ENCODE data around the gene PRR20G.

Gene PRR20G

GRCh38 chr3:127276396-127276795 is 11.4 kb downstream of the PRR20G start:
- no peaks in the 10 kb centered on the region for H3K36me3 ChIP-seq (ENCODE audit: low read depth)
- H3K27me3 ChIP-seq (ENCODE audit: insufficient read depth, poor library complexity, severe bottlenecking) = no peaks in the 10 kb centered on the region
- H3K4me1 ChIP-seq (ENCODE audit: insufficient read depth, poor library complexity, severe bottlenecking) = peaks cover 39% of the 10 kb centered on the region
- DNase-seq (ENCODE audit: low spot score) (no peak), ATAC-seq (ENCODE audit: low read depth) (no peak)
- no peak overlapping the region for H3K4me3 ChIP-seq (ENCODE audit: severe bottlenecking)
- no peak for TF ChIP-seq CTCF (IDR thresholded peaks at IDR 0.05; ENCODE audit: poor library complexity, severe bottlenecking)
- H3K27ac ChIP-seq (ENCODE audit: poor library complexity, severe bottlenecking) = peak overlapping the region; percentile 90
- no peaks in the 10 kb centered on the region for H3K9me3 ChIP-seq (ENCODE audit: severe bottlenecking)

GRCh38 chr3:127275287-127275781 is 12.5 kb downstream of the PRR20G start:
- TF ChIP-seq CTCF (IDR thresholded peaks at IDR 0.05; ENCODE audit: poor library complexity, severe bottlenecking) = no peak
- no peak overlapping the region for H3K4me3 ChIP-seq (ENCODE audit: severe bottlenecking)
- H3K27me3 ChIP-seq (ENCODE audit: insufficient read depth, poor library complexity, severe bottlenecking) = no peaks in the 10 kb centered on the region
- no peak for DNase-seq (ENCODE audit: low spot score)
- peaks cover 39% of the 10 kb centered on the region for H3K4me1 ChIP-seq (ENCODE audit: insufficient read depth, poor library complexity, severe bottlenecking)
- peak overlapping the region; percentile 90 for H3K27ac ChIP-seq (ENCODE audit: poor library complexity, severe bottlenecking)
- H3K36me3 ChIP-seq (ENCODE audit: low read depth) = no peaks in the 10 kb centered on the region
- H3K9me3 ChIP-seq (ENCODE audit: severe bottlenecking) = no peaks in the 10 kb centered on the region
- ATAC-seq (ENCODE audit: low read depth) = peak; percentile 90

GRCh38 chr3:127274200-127274760 is 13.6 kb downstream of the PRR20G start:
- TF ChIP-seq CTCF (IDR thresholded peaks at IDR 0.05; ENCODE audit: poor library complexity, severe bottlenecking) = no peak
- DNase-seq (ENCODE audit: low spot score) (no peak), ATAC-seq (ENCODE audit: low read depth) (no peak)
- H3K4me1 ChIP-seq (ENCODE audit: insufficient read depth, poor library complexity, severe bottlenecking) = peaks cover 39% of the 10 kb centered on the region
- H3K27me3 ChIP-seq (ENCODE audit: insufficient read depth, poor library complexity, severe bottlenecking) = no peaks in the 10 kb centered on the region
- no peaks in the 10 kb centered on the region for H3K9me3 ChIP-seq (ENCODE audit: severe bottlenecking)
- no peak overlapping the region for H3K4me3 ChIP-seq (ENCODE audit: severe bottlenecking)
- H3K27ac ChIP-seq (ENCODE audit: poor library complexity, severe bottlenecking) = peak overlapping the region; percentile 90
- H3K36me3 ChIP-seq (ENCODE audit: low read depth) = no peaks in the 10 kb centered on the region

- Histone ChIP-seq H3K27ac (ENCODE audit: poor library complexity, severe bottlenecking) (peak overlapping the region; percentile 90), H3K4me3 (ENCODE audit: severe bottlenecking) (no peak overlapping the region), H3K4me1 (ENCODE audit: insufficient read depth, poor library complexity, severe bottlenecking) (peaks cover 39% of the 10 kb centered on the region), H3K36me3 (ENCODE audit: low read depth) (no peaks in the 10 kb centered on the region), H3K9me3 (ENCODE audit: severe bottlenecking) (no peaks in the 10 kb centered on the region), H3K27me3 (ENCODE audit: insufficient read depth, poor library complexity, severe bottlenecking) (no peaks in the 10 kb centered on the region)
- no peak for DNase-seq (ENCODE audit: low spot score)
- TF ChIP-seq CTCF (IDR thresholded peaks at IDR 0.05; ENCODE audit: poor library complexity, severe bottlenecking) = no peak
- ATAC-seq (ENCODE audit: low read depth) = peak; percentile 38
These were observed 14.6 kb downstream of the PRR20G start for GRCh38 chr3:127273206-127273605.

- no peak for ATAC-seq (ENCODE audit: low read depth)
These were observed 21.7 kb downstream of the PRR20G start for GRCh38 chr3:127266186-127266585.

More at GRCh38 chr3:127266186-127266585, 21.7 kb downstream of the PRR20G start:
- Histone ChIP-seq H3K27ac (ENCODE audit: poor library complexity, severe bottlenecking) (no peak overlapping the region), H3K36me3 (ENCODE audit: low read depth) (no peaks in the 10 kb centered on the region), H3K4me3 (ENCODE audit: severe bottlenecking) (no peak overlapping the region), H3K4me1 (ENCODE audit: insufficient read depth, poor library complexity, severe bottlenecking) (peaks cover 2% of the 10 kb centered on the region), H3K27me3 (ENCODE audit: insufficient read depth, poor library complexity, severe bottlenecking) (no peaks in the 10 kb centered on the region), H3K9me3 (ENCODE audit: severe bottlenecking) (no peaks in the 10 kb centered on the region)
- no peak for DNase-seq (ENCODE audit: low spot score)
- no peak for TF ChIP-seq CTCF (IDR thresholded peaks at IDR 0.05; ENCODE audit: poor library complexity, severe bottlenecking)

Measured in RWPE2 (cell line).